HG03066 (cell line): ENCODE measurements around the gene LRMDA.

Source experiments
- ATAC-seq: cut with Tn5 transposase; IDR thresholded peaks from one replicate; pipeline ENCODE4 v1.9.1; 2021; ENCODE audit warnings: low read depth; ENCODE audit not compliant: unreplicated experiment

The LRMDA gene

GRCh38 chr10:75999001-75999400, 567.6 kb downstream of the LRMDA start:
- no peak for ATAC-seq

GRCh38 chr10:75999515-76000209, 568.2 kb downstream of the LRMDA start:
- no peak for ATAC-seq

DNA sequence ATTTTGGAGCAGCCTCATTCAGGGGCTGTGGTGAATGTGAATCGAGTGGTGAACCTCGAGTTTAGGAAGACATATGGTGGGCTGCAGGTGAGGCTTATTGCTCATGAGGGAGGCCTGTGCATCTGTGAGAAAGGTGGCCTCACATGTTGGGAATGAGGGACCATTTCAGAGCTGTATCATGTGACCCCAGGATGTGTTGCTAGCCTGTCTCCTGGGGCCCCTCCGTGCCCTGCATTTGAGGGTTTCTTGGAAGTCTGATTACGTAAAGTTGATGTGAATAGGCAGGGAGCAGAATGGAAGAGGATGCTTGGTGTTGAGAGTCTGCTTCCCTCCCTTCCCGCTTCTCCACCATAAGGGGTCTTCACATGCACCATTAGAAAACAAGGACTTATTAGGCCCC, 569.1 kb downstream of the LRMDA start:
- no peak for ATAC-seq

GRCh38 chr10:76001019-76001418, 569.6 kb downstream of the LRMDA start:
- no peak for ATAC-seq

GRCh38 chr10:76001461-76001860, 570.0 kb downstream of the LRMDA start:
- ATAC-seq = no peak

DNA sequence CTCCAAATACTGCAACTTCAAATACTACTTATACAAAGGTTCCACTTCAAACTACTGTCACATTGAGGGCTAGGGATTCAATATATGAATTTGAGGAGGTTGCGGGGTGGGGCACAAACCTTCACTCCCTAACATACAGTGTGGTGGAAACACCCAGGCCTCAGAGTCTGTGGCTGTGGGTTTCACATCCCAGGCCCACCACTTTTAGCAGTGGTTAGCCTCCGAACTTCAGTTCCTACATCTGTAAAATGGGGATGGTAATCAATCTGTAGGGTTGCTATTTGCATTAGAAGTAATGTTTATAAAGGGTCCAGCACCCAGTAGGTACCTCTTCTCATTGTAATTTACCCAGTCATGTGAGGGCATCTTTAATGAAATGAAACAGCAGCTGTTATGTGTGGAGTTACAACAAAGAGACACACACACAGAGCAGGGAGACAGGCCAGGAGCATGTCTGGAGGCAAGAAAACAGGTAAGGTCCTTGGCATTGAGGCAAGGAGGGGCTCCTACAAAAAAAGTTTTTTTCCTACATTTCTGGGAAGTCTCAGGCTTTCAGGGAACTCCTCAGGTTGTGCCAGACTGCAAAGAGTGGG, 570.9 kb downstream of the LRMDA start:
- no peak for ATAC-seq

DNA sequence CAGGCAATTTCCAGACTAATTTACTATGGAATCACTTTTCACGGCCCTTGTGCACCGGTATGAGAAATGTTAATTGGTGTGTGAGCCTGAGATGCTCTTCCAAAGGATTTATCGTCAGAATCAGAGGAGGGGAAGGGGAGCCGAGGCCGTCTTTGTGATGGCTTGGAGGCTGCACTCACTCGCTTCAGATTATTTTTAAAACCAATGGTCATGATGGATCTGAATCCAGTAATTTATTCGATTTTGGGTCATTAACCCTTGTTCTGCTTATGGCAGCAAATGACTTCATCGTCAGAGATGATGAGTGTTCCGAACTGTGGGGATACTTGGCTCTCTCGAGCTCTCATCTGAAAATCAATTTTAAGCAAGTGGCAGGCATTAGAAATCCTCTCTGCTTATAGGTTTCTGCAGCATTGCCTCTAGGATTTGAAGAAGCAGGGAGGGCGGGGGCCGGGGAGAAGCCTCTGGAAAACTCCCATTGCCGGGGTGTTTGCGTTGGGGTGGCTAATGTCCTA, 576.3 kb downstream of the LRMDA start:
- no peak for ATAC-seq

GRCh38 chr10:76009531-76009930, 578.1 kb downstream of the LRMDA start:
- ATAC-seq = no peak

DNA sequence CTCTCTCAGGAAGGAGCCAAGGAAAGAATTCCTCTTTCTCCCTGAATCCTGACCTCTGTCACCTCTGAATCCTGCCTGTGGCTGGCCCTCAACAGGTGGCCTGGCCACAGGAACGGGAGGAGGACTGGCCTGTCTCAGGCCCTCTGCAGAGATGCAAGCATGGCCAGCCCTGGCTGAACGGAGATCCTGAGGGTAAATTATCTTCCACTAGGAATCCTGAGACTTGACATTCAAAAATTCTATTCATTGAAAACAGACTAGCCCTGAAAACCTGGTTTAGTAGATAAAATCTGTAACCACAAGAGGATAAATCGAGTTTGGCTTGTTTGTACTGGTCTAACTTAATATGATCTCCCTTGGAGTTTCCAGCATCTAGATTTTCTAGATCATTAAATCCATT, 579.3 kb downstream of the LRMDA start:
- ATAC-seq = no peak

DNA sequence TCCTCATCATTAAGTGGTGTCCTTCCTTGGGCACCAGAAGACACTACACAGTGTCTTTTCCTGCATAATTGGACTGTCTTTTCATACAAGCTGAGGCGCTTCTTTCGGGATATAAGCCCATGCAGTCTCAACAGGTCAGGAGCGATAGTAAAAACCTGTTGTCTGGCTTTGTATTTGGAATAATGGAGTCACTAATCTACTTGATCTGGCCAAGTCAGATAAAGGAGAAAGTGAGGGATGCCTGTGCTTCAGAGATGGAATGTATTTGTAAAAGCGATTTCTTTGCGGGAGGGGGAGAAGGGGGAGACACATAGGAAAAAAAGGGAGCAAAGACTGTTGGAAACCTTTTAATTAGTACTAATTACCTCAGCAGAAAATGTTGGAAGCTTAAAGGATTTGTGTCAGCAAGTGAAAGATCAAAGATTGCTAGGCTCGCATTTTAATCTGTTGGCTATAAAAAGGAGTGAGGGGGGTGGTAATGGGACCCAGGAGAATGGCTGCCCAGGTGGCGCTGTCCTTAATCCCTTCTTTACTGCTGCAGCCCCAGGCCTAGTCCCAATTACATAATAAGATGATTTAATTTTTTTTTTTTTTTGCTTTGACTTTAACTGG, 581.4 kb downstream of the LRMDA start:
- ATAC-seq = no peak

GRCh38 chr10:76015245-76015644, 583.8 kb downstream of the LRMDA start:
- no peak for ATAC-seq

DNA sequence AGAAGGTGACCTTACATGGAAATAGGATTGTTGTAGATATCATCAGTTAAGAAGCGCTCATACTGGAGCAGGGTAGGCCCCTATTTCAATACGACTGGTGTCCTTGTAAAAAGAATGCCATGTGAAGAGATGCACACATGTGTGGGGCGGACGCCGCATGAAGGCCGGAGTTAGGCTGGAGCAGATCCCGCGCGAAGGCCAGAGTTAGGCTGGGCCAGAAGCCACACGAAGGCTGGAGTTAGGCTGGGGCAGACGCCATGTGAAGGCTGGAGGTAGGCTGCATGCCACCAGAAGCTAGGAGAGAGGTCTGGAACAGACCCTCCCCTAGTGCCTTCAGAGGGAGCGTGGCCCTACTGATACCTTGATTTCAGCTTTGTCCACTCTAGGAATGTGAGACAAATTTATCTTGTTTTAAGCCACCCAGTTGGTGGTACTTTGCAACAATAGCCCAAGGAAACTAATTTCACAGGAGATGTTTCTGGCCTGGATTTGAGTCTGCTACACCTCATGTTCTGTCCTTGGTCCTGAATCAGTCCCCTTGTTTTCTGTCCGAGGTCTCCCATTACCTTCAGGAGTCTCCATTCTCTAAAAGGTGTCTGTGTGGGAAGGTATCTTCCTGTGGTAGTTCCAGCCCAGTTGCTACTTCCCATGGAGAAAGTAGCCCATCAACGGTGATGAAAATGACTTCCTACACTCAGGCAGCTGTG, 585.8 kb downstream of the LRMDA start:
- no peak for ATAC-seq

GRCh38 chr10:76017733-76018433, 586.5 kb downstream of the LRMDA start:
- ATAC-seq = no peak

DNA sequence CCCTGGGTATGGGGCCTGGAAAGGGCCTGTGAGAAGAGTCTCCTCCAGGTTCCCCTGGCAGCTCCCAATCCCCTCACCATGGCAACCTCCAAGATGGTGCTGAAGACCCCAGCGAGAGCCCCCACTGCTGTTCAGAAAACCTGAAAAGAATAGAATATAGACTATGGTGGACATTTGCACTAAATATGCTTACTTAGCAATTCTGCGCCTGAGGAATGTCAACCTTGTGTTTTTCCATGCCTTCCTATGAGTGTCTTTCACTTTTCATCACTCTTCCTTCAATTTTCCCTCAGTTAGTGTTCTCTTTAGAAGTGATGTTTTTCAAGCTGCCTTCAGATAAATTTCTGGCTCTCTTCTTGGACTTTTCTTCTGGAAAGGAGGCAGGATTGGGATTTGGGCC, 589.2 kb downstream of the LRMDA start:
- ATAC-seq = no peak

DNA sequence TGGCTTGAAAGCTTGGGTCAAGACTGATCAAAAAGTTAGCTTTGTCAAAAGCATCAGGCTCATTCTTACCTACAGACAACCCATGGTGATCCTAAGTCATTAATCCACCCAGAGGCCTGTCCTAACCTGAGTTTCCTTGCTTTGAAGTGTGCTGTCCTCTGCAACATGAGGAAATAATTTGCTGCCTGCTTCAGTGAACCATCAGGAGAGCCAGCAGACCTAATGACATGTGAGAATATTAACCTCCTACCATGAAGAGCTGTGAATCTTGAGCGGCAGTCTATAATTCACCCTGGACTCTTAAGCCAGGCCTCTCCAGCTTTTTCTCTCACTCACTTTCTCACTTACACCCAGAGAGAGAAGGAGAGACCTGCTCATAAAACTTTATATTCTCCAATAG, 590.0 kb downstream of the LRMDA start:
- ATAC-seq = no peak

DNA sequence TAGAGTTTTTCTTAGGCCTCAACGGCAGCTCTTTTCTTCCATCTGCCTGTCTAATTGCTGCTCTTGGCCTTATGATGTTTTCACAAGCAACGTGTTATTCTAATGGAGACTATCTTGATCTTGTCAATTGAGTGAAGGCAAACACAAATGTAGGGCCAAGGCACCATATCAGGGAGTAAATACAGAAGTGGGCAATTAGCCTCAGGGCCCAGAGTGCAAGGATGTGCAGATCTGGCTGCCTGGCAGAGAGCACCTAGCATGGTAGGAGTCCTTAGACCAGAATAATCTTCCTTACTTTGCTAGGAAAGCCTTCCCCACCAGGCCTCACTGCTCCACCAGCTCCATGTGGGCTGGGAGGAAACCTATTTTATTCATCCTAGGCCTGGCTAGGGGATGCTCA, 590.9 kb downstream of the LRMDA start:
- no peak for ATAC-seq

DNA sequence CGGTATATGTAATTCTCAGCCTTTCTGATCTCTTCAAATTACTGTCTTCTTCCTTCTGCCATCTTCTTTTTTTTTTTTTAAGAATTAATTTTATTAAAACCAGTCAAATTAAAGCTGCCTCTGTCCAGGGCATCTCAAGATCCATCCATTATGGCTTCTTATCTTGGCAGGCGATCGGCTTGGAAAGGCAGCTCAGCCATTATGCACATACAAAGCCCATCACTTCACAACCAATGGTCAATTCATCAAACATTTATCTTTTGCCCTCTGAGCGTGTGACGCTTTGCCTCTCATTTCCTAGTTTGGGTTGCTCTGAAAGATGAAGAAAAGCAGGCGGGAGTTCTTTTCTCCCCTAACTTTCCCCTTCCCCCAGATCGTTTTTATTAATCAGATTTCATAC, 591.6 kb downstream of the LRMDA start:
- ATAC-seq = no peak

- ATAC-seq = no peak
Measured at GRCh38 chr10:76024460-76025123, 593.2 kb downstream of the LRMDA start.

- no peak for ATAC-seq
Measured at GRCh38 chr10:76025124-76025477, 593.7 kb downstream of the LRMDA start.

DNA sequence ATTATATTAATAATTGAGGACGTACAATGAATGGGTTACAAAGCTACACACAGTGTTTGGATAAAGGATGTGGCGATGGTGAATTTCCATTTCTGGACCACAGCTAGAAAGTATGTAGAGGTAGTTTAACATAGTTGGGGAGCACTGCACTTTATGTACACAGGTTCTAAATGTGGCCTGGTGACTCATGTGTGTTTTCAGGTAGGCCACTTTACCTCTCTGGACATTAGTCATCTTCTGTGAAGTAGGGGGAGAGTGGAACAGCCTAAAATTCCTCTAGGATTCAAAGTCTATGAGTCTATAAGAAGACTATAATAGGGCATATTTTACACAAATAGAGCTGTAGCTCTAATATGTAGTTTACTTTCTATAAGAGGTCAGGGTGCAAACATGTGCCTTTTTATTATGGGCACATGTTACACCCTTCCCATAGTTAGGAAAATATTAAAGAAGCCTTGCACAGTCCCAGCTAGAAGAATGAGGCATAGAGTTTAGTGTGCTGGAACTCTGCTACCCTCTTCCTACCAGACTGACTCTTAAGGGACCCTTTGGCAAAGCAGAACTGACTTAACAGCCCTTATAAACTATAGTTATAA, 594.9 kb downstream of the LRMDA start:
- no peak for ATAC-seq
